GM19043 (cell line): Measurements from ENCODE around the gene TRDN.
"Not testable (repeated sequence)": the region's sequence is repeated elsewhere in the genome, so short reads cannot be mapped to it uniquely, and the experiment has no call there.

Experiments used
- ATAC-seq: cut with Tn5 transposase; IDR thresholded peaks from one replicate; pipeline ENCODE4 v1.9.1; 2021; ENCODE audit warnings: low read depth; ENCODE audit not compliant: unreplicated experiment

TRDN gene

GRCh38 chr6:123329337-123329736 lies 307.4 kb downstream of the TRDN start:
- no peak for ATAC-seq

GRCh38 chr6:123323452-123324329 lies 313.1 kb downstream of the TRDN start:
- no peak for ATAC-seq

- no peak for ATAC-seq
Observed at GRCh38 chr6:123321020-123321419, 315.7 kb downstream of the TRDN start.

DNA sequence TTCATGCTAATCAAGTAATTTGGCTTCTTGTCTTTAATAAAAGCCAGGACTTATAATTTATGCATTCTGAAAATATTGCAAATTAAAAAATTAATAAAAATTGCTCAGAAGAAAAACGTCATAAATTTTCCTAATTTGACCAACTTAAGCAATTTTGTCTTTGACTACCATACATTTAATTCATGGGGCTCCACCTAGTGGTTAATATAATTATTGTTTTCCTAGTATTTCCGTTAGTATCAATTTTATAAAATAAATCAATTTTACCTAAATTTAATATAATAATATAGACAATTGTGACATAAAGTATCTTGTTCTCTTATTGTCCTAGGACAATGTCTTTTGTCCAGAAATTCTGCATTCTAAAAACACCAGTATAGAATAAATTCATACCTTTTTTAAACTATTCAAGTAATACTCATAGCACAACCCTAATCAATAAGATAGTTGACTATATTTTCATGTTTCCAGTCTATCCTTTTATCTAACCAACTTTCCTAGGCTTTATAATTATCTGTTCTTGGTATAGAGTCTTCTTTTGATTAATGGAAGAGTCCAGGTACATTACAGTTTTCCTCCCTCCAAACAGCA lies 319.9 kb downstream of the TRDN start:
- ATAC-seq = no peak

- not testable (repeated sequence) for ATAC-seq
Observed at GRCh38 chr6:123314459-123314858, 322.3 kb downstream of the TRDN start.

DNA sequence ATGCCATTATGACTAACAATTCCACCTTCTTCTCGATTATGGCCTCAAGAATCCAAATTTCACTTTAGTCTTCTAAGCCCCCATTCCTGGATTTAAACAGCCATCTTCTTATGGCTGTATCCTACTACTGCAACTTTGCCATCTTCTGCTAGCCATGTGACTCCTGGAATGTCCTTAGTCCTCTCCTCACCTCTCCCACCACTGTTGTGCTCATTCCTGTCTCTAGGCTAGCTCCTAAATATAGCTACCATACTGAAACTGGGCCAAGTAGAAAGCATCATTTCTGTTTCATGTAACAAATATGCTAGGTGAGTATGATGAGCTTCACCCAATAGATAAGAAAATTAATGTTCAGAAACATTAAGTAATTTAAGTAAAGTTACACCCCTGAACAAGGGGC lies 327.6 kb downstream of the TRDN start:
- ATAC-seq = no peak

DNA sequence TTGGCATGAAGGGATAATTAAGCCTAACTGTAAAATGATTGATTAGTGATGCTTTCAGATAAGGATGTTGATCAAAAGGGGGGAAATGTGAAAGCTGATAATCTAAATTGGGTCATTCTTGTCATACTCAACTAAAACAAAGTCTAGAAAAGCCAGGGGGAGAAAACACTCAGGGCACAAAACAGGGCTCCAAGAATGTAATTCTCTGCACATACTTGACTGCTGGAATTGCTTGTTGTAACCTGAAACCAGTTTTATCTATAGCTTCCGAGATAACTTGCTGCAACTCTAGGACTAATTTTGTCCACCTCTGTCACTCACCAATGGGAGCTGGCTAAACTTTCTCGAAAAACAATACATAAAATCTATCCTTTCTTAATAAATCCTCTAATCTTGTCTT lies 330.4 kb downstream of the TRDN start:
- no peak for ATAC-seq

GRCh38 chr6:123295672-123296071 lies 341.1 kb downstream of the TRDN start:
- ATAC-seq = no peak

- ATAC-seq = no peak
Observed at GRCh38 chr6:123295181-123295580, 341.6 kb downstream of the TRDN start.

GRCh38 chr6:123288649-123289048 lies 348.1 kb downstream of the TRDN start:
- no peak for ATAC-seq

DNA sequence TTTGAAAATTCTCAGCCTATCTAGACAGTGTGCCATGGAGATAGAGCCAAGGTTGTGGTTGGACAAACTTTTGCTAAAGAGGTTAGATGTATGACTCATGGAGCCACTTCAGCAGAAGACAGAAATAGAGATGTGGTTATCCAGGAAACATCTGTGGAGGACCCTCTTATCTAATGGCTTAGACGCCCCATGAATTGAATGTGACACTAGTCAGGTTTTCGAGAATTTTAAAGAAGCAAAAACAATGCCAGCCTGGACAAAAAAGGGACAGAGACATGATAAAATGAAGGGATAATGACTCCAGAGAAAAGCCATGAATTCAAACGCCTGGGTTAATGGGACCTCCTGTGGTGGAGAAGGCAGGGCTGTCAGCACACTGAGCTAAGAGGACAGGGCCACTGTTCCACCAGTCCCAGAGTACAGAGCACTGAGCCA lies 360.2 kb downstream of the TRDN start:
- ATAC-seq = no peak

DNA sequence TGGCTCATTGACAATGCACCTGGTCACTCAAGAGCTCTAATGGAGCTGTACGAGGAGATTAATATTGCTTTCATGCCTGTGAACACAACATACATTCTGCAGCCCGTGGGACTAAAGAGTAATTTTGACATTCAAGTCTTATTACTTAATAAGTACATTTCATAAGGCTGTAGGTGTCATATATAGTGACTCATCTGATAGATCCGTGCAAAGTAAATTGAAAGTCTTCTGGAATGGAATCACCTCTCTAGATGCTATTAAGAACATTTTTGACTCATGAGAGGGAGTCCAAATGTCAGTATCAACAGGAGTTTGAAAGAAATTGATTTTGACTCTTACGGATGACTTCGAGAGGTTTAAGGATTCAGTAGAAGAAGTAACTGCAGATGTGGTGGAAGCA lies 372.8 kb downstream of the TRDN start:
- ATAC-seq = no peak

DNA sequence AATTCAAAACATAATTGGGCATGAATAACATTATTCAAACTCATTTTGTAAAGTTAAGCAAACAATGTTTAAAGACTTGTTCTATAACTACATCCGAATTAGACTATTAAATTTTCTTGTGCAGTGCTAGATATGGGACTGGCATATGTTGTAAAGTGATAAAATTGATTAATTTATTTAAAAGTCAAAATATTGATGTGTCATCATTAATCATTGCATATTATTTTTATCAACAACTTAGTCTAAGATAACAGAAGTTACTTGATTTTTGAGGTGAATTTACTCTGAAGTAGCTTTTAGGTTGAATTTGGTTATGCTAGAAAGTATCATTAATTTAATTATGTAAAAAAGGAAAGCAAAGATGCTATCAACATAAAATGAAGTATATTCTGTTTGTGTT lies 396.1 kb downstream of the TRDN start:
- ATAC-seq = no peak

- no peak for ATAC-seq
Observed at GRCh38 chr6:123233336-123233735, 403.4 kb downstream of the TRDN start.

DNA sequence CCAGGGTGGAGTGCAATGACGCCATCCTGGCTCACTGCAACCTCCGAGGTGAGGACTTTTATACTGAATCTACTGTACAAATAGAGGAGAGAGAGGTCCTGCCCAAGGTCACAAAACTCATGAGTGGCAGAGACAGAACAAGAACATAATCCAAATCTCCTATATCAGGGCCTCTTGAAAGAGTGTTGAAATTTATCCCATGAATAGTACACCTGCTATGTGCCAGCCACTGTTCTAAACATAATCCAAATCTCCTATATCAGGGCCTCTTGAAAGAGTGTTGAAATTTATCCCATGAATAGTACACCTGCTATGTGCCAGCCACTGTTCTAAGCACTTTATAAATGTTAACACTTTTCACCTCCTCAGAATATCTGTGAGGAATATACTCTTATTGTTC lies 409.0 kb downstream of the TRDN start:
- ATAC-seq = not testable (repeated sequence)

- ATAC-seq = no peak
Observed at GRCh38 chr6:123226398-123226797, 410.4 kb downstream of the TRDN start.

DNA sequence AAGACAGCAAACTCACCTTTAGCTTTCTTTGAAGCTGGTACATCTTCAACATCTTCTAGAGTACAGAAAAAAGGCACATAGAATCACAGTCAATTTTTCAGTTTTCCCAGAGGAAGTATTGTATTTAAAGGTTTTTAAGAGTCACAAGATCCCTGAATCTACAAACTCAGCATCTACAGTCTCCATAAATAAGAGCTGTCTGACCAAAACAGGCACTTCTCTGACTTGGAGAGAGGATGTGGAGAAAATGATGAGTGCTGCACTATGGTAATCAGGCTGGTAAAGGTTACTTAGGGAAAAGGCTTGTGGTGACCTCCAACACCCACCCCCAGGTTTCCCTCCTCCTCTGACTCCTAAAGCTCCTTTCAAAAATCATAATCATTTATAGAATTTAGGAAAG lies 412.7 kb downstream of the TRDN start:
- ATAC-seq = no peak

GRCh38 chr6:123223461-123223860 lies 413.3 kb downstream of the TRDN start:
- ATAC-seq = no peak

- ATAC-seq = no peak
Observed at GRCh38 chr6:123215211-123215610, 421.5 kb downstream of the TRDN start.

- ATAC-seq = no peak
Observed at GRCh38 chr6:123214433-123214832, 422.3 kb downstream of the TRDN start.

GRCh38 chr6:123213921-123214320 lies 422.8 kb downstream of the TRDN start:
- no peak for ATAC-seq
